NCI-H2081 (cell line): Measurements from ENCODE around the gene ICE2.

Experiments
- DNase-seq, 2 experiments: peaks; one replicate each; lab custom pipeline; 2025; lab: John Stamatoyannopoulos, UW

Gene ICE2

DNA sequence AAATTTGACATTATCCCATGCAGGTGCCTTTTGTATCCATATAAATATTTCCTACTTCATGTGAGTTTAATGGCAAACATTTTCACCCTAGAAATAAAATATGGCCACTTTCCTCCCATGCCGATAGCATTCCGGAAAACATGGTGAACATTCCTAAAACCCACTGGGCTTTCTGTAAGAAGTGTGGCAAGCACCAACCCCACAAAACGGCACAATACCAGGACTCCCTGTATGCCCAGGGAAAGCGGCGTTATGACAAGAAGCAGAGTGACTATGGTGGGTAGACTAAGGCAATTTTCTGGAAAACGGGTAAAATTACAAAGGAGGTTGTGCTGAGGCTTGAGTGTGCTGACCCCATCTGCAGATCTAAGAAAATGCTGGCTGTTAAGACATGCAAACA, 88.7 kb downstream of the ICE2 start:
- DNase-seq, result no peak

DNA sequence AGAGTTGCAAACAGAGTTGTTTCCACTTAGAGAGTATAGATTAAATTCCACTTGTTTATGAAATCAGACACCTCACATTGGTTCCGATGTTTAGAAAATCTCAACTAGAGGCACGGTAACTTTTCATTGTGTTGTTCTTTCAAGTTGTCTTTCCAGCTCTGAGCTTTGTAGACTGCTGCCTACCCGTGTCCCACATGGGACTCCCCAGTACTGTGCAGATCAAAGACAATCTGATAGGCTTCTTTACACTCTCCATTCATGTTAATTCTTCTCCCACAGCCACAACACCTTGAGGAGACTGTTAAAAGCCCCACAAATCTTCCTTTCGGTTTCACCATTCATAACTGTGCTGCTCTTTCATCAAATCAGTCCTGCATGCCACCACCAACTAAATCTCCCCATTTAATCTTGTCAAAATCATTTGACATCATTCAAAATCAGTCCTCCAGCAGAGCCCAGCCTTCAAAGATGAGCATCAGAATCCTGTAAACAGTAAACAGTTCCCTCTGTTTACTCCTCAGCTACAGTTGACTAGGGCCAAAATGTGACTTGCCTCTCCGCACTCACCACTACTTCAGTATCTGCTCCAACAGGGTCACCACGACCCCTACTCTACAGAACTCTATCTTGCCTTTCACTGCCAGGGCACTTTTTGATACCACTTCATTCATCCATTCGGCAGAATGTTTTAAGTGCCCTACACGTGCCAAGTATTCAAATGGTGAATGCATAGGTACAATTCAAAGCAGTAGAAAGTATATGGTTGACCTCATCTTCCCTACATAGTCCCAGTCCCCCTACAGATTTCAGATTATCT, 89.5 kb downstream of the ICE2 start:
- DNase-seq, result no peak

DNA sequence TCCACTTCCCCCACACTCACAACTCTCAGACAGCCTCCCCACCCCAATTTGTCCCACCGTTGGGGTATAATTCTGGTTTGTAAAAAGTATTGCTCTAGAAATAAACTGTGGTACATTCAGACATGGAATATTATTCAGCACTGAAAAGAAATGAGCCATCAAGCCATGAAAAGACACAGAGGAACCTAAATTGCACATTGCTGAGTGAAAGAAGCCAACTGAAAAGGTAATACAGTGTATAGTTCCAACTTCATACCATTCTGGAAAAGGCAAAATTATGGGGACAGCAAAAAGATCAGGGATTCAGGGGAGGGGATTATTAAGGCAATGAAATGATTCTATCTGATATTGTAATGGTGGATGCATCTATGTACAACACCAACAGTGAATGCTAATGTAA, 91.6 kb downstream of the ICE2 start:
- no peak for DNase-seq

DNA sequence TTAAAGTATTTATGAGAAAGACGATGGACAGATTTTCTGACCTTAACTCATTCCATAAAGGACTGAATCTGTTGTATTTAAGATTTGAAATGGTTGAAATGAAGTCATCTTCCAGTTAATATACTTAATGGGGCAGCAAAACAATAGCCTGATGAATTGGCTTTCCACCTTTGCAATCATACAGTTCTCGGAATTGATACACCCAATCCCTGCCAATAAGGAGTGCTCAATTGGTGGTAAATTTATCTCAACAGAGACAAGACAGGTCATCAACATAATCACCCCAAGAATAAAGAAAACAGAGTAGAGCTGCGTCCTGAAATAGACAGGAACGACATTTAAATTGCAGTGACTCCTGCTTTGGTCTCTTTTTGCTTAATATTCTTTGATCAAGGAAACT, 92.3 kb downstream of the ICE2 start:
- DNase-seq, result no peak

DNA sequence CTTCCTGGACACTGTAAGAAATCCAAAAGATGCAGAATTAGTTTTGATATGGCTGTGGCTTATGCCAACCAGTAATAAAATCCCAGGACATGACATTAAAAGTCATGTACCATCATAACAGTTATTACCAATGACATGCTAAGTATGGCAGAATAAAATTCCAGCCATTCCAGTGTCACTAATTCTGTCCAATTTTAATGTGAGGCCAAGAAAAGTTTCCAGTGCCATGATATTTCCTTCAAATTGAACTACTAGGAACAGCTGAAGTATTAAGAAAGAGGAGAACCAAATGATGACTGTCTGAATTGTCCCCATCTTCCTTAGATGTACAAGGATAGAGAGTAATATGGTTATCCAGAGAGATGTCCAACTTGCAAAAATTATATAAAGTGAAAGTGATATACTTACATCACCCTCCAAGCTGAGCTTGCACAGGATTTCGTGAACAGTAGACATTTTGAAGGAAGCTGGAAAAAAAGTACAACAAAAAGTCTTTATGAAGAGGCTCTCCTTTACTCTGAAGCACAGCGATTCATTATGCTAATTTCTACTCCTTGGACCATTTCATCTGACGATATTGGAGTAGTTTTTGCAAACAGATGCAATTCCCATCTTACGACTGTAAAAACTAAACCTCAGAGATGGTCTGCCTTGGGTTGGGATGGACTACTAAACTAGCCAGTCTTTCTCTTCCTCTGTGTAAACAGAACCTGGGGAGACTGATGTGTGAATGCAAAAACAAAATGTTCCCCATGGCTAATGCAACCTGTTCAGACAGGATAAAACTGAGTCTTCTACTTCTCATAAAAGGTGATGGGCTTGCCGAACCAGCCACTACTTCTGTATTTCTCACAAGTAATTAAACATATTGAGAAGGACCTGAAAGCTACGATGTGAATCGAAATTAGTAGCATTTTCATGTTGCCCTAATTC, 93.1 kb downstream of the ICE2 start:
- no peak for DNase-seq

DNA sequence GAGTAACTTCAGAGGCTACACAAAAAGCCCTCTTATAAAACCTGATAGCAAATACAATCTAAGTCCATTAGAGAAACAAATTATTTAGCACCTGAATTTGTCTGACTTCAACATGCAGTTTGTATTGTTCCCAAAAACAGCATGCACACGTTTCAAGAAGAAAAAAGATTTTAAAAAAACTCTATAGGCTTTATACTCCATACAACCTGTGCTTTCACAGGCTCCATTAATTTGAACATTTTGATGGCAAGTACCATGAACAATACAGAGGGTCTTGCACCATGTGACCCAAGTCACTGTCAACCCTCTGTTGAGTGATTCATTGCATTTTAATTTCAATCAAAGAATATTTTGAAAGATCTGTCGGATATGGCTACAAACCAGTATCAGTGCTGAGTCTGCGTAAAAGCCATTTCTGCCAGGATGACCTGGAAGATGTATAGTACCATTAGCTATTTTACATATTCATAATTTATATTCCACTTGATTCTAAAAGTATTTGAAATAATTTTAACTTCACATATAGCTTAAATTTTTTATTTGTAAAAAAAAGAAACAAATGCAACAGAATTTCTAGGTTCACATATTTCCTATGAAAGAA, 94.3 kb downstream of the ICE2 start:
- no peak for DNase-seq

DNA sequence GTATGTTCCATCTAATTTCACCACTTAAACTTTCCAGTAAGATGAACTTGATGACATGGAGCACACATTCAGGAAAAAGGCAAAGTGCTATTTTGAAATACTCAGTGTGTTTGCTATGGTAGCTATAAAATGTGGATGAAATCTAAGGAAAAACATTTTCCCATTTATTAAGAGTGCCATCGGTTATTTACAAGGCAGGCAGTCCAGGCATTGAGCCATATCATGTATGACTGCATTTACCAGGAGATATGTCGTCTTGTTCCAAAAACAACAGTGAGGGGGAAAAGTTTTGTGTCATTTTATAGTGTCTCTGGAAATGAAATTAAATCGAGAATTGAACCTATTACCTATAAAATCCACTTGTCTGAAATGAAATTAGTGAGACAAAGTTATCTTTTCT, 94.9 kb downstream of the ICE2 start:
- DNase-seq, result no peak

DNA sequence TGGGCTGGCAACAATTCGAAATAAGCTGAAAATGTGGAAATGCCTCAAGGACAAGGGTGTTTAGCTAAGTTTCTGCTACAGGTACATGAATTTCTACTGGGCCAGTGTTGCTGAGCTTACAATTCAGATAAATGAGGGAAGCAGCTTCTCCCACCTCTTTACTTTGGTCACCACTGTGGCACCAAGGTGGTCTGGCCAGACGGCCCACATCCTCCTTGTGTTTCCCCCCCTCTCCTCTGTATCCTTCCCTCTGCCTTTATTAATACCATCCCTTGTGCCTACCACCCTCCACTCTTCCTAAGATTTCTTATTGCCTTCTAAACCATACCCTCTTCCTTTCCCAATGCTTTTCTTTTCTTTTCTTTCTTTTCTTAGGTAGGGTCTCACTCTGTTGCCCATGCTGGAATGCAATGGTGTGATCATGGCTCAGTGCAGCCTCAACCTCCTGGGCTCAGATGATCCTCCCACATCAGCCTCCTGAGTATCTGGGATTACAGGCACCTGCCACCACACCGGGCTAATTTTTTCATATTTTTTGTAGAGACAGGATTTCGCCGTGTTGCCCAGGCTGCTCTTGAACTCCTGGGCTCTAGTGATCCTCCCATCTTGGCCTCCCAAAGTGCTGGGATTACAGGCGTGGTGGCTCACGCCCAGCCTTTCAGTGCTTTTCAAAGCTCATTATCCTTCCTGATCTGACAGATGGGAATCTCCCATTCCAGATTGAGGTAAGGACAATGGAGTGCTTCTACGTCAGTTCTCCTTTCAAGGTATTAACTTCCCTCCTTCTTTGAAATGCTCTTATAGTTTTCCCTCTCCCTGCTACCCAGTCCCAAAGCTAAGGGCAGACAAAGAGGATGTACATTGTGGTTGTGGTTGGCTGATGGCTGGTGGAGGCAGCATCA, 95.9 kb downstream of the ICE2 start:
- DNase-seq, result no peak

DNA sequence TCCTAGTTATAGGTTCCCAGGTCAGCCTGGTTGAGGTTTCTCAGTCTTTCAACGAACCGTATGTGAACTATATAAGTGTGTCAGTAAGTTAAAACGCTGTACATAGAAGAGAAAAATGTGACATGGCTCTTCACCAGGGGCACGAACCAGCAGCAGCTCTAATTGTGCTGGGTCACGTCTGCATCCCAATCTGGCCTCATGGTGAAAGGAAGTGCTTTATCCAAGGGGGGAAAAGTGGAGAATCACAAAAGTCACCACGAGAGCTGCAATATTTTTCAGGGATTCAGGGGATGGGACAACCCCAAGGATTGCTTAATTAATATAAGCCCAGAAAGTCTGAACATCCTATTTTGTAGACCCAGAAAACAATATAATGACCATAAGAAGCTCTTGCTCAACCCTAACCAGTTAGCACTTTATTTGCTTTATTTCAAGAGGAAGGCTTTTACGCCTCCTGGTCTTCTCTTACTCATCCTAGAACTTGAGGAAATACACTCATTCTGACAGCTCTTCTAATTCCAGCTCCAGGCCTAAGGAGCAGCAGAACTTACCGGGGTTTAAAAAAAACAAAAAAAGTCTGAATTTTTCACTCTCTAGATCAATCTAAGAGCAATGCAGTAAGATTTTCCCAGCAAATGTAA, 97.7 kb downstream of the ICE2 start:
- DNase-seq, result no peak

DNA sequence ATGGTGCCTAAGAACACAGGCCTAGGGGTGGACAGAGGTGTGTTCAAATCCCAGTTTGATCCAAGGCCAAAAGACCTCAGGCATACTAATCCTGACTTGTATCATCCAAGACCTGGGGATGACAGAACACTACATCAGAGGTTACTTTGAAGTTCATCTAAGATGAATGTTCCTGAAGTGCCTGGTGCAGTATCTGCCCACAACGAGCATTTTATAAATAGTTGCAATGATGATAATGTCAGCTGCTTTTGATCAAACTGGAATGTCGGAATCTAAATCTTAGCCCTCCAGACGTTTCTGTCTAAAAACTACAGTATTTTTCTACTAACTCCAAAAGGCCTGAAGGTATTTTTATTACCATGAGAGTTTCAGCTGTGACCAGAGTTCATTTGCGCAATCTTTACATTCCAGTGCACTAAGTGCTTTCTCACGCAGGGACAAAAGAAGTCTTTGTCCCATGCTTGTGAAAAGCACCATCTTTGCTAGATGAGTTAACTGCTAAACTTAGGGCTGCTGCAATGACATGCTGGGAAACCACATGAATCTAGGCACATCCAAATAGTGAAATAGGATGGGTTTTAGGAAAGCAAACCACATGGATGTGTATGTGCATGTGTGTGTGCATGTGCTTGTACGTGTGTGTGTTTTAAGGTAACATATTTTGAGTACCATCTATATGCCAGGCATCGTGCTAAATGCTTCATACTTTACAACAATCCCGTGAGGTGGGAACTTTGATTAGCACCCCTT, 99.2 kb downstream of the ICE2 start:
- no peak for DNase-seq

DNA sequence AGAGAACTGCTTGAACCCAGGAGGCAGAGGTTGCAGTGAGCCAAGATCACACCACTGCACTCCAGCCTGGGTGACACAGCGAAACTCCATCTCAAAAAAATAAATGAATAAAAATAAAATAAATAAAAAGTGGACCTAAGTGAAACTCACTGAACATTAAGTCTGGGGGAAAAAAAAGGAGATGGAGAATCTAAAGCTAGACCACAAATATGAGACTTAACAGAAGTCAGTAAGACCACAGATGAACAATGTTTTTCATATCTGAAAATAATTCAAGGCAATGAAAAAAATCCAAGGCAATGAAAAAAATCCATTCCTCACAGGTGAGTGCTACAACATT, 99.8 kb downstream of the ICE2 start:
- DNase-seq, result no peak

DNA sequence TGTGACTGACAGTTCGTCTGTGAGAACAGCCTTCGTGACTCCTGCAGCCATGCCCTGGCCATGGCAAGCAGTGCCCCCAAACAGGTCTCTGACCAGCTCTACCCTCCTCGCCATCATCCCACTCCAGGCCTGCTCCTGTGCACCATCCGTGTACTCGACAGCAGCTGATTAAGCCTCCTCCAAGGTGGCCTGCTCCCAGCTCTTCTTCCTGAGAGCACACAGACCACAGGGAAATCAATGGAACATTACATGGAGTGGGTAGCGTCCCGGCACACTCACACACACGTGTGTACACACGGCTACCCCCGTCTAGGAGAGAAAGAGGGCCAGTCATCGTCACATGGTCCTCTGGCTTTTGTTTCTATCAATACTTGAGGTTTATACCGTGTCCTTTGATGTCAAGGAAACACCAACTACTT, 102.3 kb downstream of the ICE2 start:
- DNase-seq, result no peak

DNA sequence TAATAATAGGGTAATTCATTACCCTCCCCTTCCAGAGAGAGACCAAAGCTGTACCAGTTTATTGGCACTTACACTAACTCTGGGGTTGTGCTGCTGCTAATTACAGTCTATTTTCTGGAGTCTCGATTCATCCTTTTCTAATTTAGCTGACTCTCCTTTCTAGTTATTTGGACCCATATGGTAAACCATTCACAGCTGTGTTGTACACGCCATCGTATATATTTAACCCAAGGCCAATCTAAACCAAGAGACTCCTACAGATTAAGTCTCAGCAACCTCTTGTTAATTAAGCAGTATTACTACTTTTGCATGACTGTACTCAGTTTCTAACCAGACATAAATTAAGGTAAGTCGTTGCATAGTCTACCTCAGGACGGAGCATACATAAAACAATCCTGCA, 103.6 kb downstream of the ICE2 start:
- peak; percentile 67 to 88 for DNase-seq

DNA sequence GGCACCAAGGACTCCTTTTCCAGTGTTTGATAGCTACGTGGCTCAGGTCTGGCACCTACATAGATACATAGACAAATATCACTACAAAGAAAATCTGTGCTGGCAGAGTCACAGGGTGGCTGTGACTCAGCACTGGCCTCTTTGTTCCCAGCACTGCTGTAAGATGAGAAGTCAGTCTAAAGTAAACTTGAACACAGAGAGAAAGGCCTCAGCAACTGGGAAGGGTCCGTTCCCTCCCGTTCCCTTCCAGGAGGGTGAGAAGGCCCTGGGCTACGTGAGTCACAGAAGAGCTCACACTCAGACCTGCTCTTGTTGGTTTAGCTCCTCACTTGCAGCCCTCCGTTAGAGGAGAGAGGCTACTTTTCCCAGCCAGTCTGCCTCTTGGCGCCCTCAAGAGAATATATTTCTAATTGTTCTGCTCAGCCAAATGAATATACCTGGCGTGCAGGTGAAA, 104.3 kb downstream of the ICE2 start:
- peak; percentile 86 to 96 for DNase-seq

DNA sequence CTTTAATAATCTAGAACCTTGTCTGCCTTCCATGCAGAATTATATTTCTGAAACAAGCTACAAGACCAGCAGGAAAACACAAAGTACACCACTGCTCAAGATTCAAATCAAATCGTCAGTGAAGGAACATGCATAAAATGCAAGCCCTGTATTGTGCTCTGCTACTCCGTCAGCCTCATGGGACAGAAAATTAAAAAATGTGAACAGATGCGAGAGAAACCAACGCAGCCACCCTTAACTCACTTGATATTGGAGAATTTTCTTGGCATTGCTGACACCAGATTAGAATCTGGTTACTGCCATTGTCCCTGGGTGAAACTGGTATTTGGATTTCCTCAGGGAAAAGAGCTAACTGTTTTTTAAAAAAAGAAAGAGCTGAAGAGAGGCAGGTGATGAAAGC, 104.7 kb downstream of the ICE2 start:
- DNase-seq, result no peak

DNA sequence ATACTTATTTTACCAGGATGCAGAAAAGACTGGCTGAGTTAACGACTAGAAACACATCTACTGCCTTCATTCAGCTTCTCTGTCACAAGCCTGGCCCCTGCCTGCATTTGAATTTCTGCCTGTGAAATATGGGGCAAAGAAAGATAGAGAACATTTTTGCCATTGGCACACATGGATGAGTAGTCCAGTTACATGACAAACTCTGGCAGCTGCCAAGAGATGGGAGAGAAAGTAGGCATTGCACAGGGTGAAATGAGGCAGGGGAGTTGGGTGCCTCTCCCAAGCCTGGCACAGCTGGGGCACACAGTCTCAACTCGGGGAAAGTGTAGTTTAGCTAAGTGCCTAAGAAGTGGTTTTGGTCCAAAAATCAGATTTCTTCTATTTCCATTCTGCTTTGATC, 105.2 kb downstream of the ICE2 start:
- no peak for DNase-seq

DNA sequence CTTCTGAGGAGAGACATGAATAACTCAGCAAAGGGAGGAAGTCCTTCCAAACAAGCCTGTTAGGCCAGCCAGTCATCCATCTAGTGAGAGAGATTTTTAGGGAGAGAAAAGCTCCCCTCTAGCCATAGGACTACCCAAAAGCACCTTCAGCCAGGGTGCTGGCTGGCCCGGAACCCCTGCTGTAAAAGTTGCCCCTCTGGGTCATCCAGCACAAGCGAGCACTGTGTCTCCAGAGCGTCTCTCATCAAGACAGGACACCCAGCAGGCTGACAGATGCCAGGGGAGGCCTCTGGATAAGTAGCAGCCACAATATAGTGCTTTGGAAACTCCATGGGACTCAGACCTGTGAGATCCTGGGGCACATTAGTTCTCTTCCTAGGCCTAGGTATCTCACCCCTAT, 105.6 kb downstream of the ICE2 start:
- DNase-seq, result no peak

DNA sequence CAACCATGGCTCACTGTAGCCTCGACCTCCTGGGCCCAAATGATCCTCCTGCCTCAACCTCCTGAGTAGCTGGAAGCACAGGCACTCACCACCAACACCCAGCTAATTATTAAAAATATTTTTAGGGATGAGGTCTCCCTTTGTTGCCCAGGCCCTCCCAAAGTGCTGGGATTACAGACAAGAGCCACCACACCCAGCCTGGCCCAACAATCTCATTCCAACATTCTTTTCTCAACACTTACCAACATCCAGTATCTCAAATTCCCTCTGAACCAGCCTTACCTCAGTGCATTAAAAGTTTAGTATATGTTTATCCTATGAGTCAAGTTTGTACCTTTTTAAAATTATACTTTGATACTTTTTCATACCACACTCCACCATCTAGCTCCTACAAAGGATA, 106.2 kb downstream of the ICE2 start:
- DNase-seq, result no peak

DNA sequence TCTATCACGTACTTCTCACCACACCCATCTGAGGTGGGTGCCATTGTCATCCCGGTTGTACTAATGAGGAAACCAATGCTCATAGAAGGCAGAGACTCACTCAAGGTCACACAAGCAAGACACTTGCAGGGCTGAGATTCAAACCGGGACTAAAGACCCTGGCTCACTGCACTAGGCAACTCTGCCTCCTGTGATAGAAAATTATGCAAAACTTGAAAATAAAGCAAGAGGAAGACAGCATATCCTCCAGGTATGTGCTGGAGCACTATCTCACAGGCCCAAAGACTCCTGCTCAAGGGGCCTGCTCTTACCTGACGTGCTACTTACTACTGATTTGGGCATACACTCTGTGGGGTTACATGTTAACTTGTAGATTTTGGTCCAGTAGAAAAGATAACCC, 106.7 kb downstream of the ICE2 start:
- DNase-seq, result no peak
